GM19025 (cell line): ENCODE data around the gene YIPF6.
"Not testable (repeated sequence)": the region's sequence is repeated elsewhere in the genome, so short reads cannot be mapped to it uniquely, and the experiment has no call there.

Experiments
- ATAC-seq: cut with Tn5 transposase; IDR thresholded peaks from one replicate; pipeline ENCODE4 v1.9.1; 2021; ENCODE audit warnings: mild to moderate bottlenecking, low read depth, moderate library complexity; ENCODE audit not compliant: unreplicated experiment

YIPF6 gene

GRCh38 chrX:68498508-68499379, at the start of gene YIPF6:
YIPF6 (plus strand) TSS chrX:68499051; CDS start chrX:68499067, 16 bp downstream.
- ATAC-seq, result peak; percentile 96

GRCh38 chrX:68451720-68452119, 47.1 kb upstream of the YIPF6 start:
- ATAC-seq, result no peak

- no peak for ATAC-seq
Measured at GRCh38 chrX:68454476-68455150, 44.2 kb upstream of the YIPF6 start.

- ATAC-seq, result no peak
Measured at GRCh38 chrX:68455151-68455510, 43.7 kb upstream of the YIPF6 start.

- ATAC-seq, result no peak
Measured at GRCh38 chrX:68461093-68461492, 37.8 kb upstream of the YIPF6 start.

GRCh38 chrX:68461576-68461975, 37.3 kb upstream of the YIPF6 start:
- no peak for ATAC-seq

GRCh38 chrX:68462197-68462596, 36.7 kb upstream of the YIPF6 start:
- ATAC-seq, result no peak

- no peak for ATAC-seq
Measured at GRCh38 chrX:68462653-68463052, 36.2 kb upstream of the YIPF6 start.

- ATAC-seq, result no peak
Measured at GRCh38 chrX:68463880-68464279, 35.0 kb upstream of the YIPF6 start.

GRCh38 chrX:68464796-68465195, 34.1 kb upstream of the YIPF6 start:
- no peak for ATAC-seq

- ATAC-seq, result no peak
Measured at GRCh38 chrX:68480969-68481368, 17.9 kb upstream of the YIPF6 start.

- not testable (repeated sequence) for ATAC-seq
Measured at GRCh38 chrX:68486198-68486597, 12.7 kb upstream of the YIPF6 start.

GRCh38 chrX:68487254-68487653, 11.6 kb upstream of the YIPF6 start:
- no peak for ATAC-seq

GRCh38 chrX:68487924-68488323, 10.9 kb upstream of the YIPF6 start:
- ATAC-seq, result no peak

- ATAC-seq, result no peak
Measured at GRCh38 chrX:68488657-68489056, 10.2 kb upstream of the YIPF6 start.

GRCh38 chrX:68490644-68491043, 8.2 kb upstream of the YIPF6 start:
- ATAC-seq, result no peak

GRCh38 chrX:68492583-68492982, 6.3 kb upstream of the YIPF6 start:
- no peak for ATAC-seq

GRCh38 chrX:68493776-68494175, 5.1 kb upstream of the YIPF6 start:
- ATAC-seq, result not testable (repeated sequence)

- no peak for ATAC-seq
Measured at GRCh38 chrX:68498044-68498507, 775 bp upstream of the YIPF6 start.

GRCh38 chrX:68499543-68500504, 973 bp downstream of the YIPF6 start:
- no peak for ATAC-seq
